ENCODE measurements around the gene MCOLN3. TPM values are rescaled to one million over a fixed set of nuclear protein-coding genes. Genes with fewer than 3 reads are reported as not detected.

Gene MCOLN3
- total and polyA plus RNA-seq, 4 donors, result 0.08 to 0.42 (median 0.21) TPM; not detected in 1

- no peak overlapping the region for H3K9ac ChIP-seq (ENCODE audit: low read depth in 1 of 2, low read length in 2 of 2)
- H3K27ac ChIP-seq (ENCODE audit: low read depth in 1 of 2, low read length in 2 of 2), result no peak overlapping the region
- no peak overlapping the region for H3K4me3 ChIP-seq (ENCODE audit: low read depth in 1 of 3, low read length in 3 of 3)
- peaks cover 0 to 4% (median 0%) of the 10 kb centered on the region in 4 donors for H3K27me3 ChIP-seq (ENCODE audit: control insufficient read depth in 4 of 4, insufficient read depth in 4 of 4, low read length in 3 of 4)
- no peaks in the 10 kb centered on the region for H3K4me1 ChIP-seq (ENCODE audit: control insufficient read depth in 4 of 4, insufficient read depth in 4 of 4, low read length in 3 of 4)
- no peak for DNase-seq (ENCODE audit: low spot score)
- no peak for TF ChIP-seq RAD21 (IDR thresholded peaks at IDR 0.05)
- no peak for TF ChIP-seq NR2F2 (IDR thresholded peaks at IDR 0.05)
- TF ChIP-seq FOXA1 (IDR thresholded peaks at IDR 0.05), result no peak
- no peak for TF ChIP-seq HNF4A (conservative IDR thresholded peaks at IDR 0.05)
- no peak for TF ChIP-seq ATF3 (IDR thresholded peaks at IDR 0.05)
- TF ChIP-seq YY1 (IDR thresholded peaks at IDR 0.05), result no peak
- H3K36me3 ChIP-seq (ENCODE audit: control insufficient read depth in 4 of 4, insufficient read depth in 3 of 4, low read depth in 1 of 4, low read length in 3 of 4), result no peaks in the 10 kb centered on the region
- no peaks in the 10 kb centered on the region for H3K9me3 ChIP-seq (ENCODE audit: control insufficient read depth in 4 of 4, low read length in 3 of 4)
- 83% methylated on average over 1 of the region's 1 CpG for WGBS
Measured at GRCh38 chr1:85058311-85058710, 10.0 kb upstream of the MCOLN3 start.

GRCh38 chr1:85054664-85055063 lies 6.4 kb upstream of the MCOLN3 start:
- Histone ChIP-seq H3K4me1 (ENCODE audit: control insufficient read depth in 4 of 4, insufficient read depth in 4 of 4, low read length in 3 of 4) (no peaks in the 10 kb centered on the region), H3K9me3 (ENCODE audit: control insufficient read depth in 4 of 4, low read length in 3 of 4) (no peaks in the 10 kb centered on the region), H3K4me3 (ENCODE audit: low read depth in 1 of 3, low read length in 3 of 3) (no peak overlapping the region), H3K27me3 (ENCODE audit: control insufficient read depth in 4 of 4, insufficient read depth in 4 of 4, low read length in 3 of 4) (peaks cover 0 to 7% (median under 1%) of the 10 kb centered on the region in 4 donors), H3K27ac (ENCODE audit: low read depth in 1 of 2, low read length in 2 of 2) (no peak overlapping the region), H3K36me3 (ENCODE audit: control insufficient read depth in 4 of 4, insufficient read depth in 3 of 4, low read depth in 1 of 4, low read length in 3 of 4) (no peaks in the 10 kb centered on the region), H3K9ac (ENCODE audit: low read depth in 1 of 2, low read length in 2 of 2) (no peak overlapping the region)
- no peak for TF ChIP-seq CTCF (IDR thresholded peaks at IDR 0.05; ENCODE audit: low read depth, low read length, missing input control)
- no peak for TF ChIP-seq NR2F2 (IDR thresholded peaks at IDR 0.05)
- TF ChIP-seq GABPA (IDR thresholded peaks at IDR 0.05 in 1 of 2, conservative IDR thresholded peaks at IDR 0.05 in 1 of 2), result no peak
- TF ChIP-seq RXRA (IDR thresholded peaks at IDR 0.05), result no peak
- TF ChIP-seq YY1 (IDR thresholded peaks at IDR 0.05), result no peak
- no peak for TF ChIP-seq FOXA2 (IDR thresholded peaks at IDR 0.05)
- WGBS, result 68% methylated on average over 4 of the region's 4 CpGs
- no peak for DNase-seq (ENCODE audit: low spot score)

GRCh38 chr1:85049735-85050166 lies 1.5 kb upstream of the MCOLN3 start:
- Histone ChIP-seq H3K9me3 (ENCODE audit: control insufficient read depth in 4 of 4, low read length in 3 of 4) (no peaks in the 10 kb centered on the region), H3K4me1 (ENCODE audit: control insufficient read depth in 4 of 4, insufficient read depth in 4 of 4, low read length in 3 of 4) (peaks cover 0 to 14% (median 12%) of the 10 kb centered on the region in 4 donors), H3K9ac (ENCODE audit: low read depth in 1 of 2, low read length in 2 of 2) (no peak overlapping the region), H3K27ac (ENCODE audit: low read depth in 1 of 2, low read length in 2 of 2) (no peak overlapping the region), H3K4me3 (ENCODE audit: low read depth in 1 of 3, low read length in 3 of 3) (no peak overlapping the region), H3K36me3 (ENCODE audit: control insufficient read depth in 4 of 4, insufficient read depth in 3 of 4, low read depth in 1 of 4, low read length in 3 of 4) (no peaks in the 10 kb centered on the region), H3K27me3 (ENCODE audit: control insufficient read depth in 4 of 4, insufficient read depth in 4 of 4, low read length in 3 of 4) (peaks cover 2 to 17% (median 9%) of the 10 kb centered on the region in 4 donors)
- WGBS, result 23% methylated on average over 11 of the region's 11 CpGs
- no peak for DNase-seq (ENCODE audit: low spot score)
- TF ChIP-seq RXRA (IDR thresholded peaks at IDR 0.05) (no peak), FOXA1 (IDR thresholded peaks at IDR 0.05) (no peak), NR2F2 (IDR thresholded peaks at IDR 0.05) (no peak), CTCF (IDR thresholded peaks at IDR 0.05; ENCODE audit: low read depth, low read length, missing input control) (no peak), SP1 (IDR thresholded peaks at IDR 0.05) (no peak), ATF3 (IDR thresholded peaks at IDR 0.05) (no peak), GABPA (IDR thresholded peaks at IDR 0.05 in 1 of 2, conservative IDR thresholded peaks at IDR 0.05 in 1 of 2) (no peak), RAD21 (IDR thresholded peaks at IDR 0.05) (no peak), ZBTB33 (IDR thresholded peaks at IDR 0.05) (no peak), REST (IDR thresholded peaks at IDR 0.05) (no peak), YY1 (IDR thresholded peaks at IDR 0.05) (no peak), MAX (IDR thresholded peaks at IDR 0.05) (no peak), HNF4A (conservative IDR thresholded peaks at IDR 0.05) (no peak), EGR1 (IDR thresholded peaks at IDR 0.05; ENCODE audit: low read depth in 2 of 2) (no peak), FOXA2 (IDR thresholded peaks at IDR 0.05) (no peak), JUND (IDR thresholded peaks at IDR 0.05) (no peak)
